HG02870 (cell line): ENCODE measurements around the gene ANKRD33B.

Experiments used
- ATAC-seq: cut with Tn5 transposase; IDR thresholded peaks from one replicate; pipeline ENCODE4 v1.9.1; 2021; ENCODE audit warnings: mild to moderate bottlenecking, moderate library complexity; ENCODE audit not compliant: unreplicated experiment

ANKRD33B gene

GRCh38 chr5:10688651-10689171, 124.8 kb downstream of the ANKRD33B start:
- no peak for ATAC-seq

- ATAC-seq, result no peak
Observed at GRCh38 chr5:10689391-10690081, 125.7 kb downstream of the ANKRD33B start.

GRCh38 chr5:10690460-10691440, 126.9 kb downstream of the ANKRD33B start:
- no peak for ATAC-seq

- no peak for ATAC-seq
Observed at GRCh38 chr5:10691826-10692785, 128.2 kb downstream of the ANKRD33B start.

GRCh38 chr5:10695055-10695649, 131.3 kb downstream of the ANKRD33B start:
- ATAC-seq, result peak; percentile 46

- ATAC-seq, result no peak
Observed at GRCh38 chr5:10695759-10696543, 132.1 kb downstream of the ANKRD33B start.

- peak; percentile 38 for ATAC-seq
Observed at GRCh38 chr5:10699281-10699874, 135.5 kb downstream of the ANKRD33B start.

GRCh38 chr5:10699987-10700386, 136.1 kb downstream of the ANKRD33B start:
- peak; percentile 71 for ATAC-seq

GRCh38 chr5:10700516-10700915, 136.6 kb downstream of the ANKRD33B start:
- ATAC-seq, result peak; percentile 5

- no peak for ATAC-seq
Observed at GRCh38 chr5:10701567-10702039, 137.7 kb downstream of the ANKRD33B start.

- no peak for ATAC-seq
Observed at GRCh38 chr5:10702040-10702629, 138.3 kb downstream of the ANKRD33B start.

- ATAC-seq, result no peak
Observed at GRCh38 chr5:10702911-10703491, 139.1 kb downstream of the ANKRD33B start.

GRCh38 chr5:10703676-10704075, 139.8 kb downstream of the ANKRD33B start:
- no peak for ATAC-seq

GRCh38 chr5:10704949-10705621, 141.2 kb downstream of the ANKRD33B start:
- ATAC-seq, result no peak

GRCh38 chr5:10705747-10706146, 141.9 kb downstream of the ANKRD33B start:
- no peak for ATAC-seq

- ATAC-seq, result no peak
Observed at GRCh38 chr5:10706326-10706725, 142.5 kb downstream of the ANKRD33B start.
